HG02938 (cell line): ENCODE results near the gene ALX4.

Source experiments
- ATAC-seq: cut with Tn5 transposase; IDR thresholded peaks from one replicate; pipeline ENCODE4 v1.9.1; 2021; ENCODE audit warnings: mild to moderate bottlenecking, moderate library complexity; ENCODE audit not compliant: unreplicated experiment

ALX4 gene

DNA sequence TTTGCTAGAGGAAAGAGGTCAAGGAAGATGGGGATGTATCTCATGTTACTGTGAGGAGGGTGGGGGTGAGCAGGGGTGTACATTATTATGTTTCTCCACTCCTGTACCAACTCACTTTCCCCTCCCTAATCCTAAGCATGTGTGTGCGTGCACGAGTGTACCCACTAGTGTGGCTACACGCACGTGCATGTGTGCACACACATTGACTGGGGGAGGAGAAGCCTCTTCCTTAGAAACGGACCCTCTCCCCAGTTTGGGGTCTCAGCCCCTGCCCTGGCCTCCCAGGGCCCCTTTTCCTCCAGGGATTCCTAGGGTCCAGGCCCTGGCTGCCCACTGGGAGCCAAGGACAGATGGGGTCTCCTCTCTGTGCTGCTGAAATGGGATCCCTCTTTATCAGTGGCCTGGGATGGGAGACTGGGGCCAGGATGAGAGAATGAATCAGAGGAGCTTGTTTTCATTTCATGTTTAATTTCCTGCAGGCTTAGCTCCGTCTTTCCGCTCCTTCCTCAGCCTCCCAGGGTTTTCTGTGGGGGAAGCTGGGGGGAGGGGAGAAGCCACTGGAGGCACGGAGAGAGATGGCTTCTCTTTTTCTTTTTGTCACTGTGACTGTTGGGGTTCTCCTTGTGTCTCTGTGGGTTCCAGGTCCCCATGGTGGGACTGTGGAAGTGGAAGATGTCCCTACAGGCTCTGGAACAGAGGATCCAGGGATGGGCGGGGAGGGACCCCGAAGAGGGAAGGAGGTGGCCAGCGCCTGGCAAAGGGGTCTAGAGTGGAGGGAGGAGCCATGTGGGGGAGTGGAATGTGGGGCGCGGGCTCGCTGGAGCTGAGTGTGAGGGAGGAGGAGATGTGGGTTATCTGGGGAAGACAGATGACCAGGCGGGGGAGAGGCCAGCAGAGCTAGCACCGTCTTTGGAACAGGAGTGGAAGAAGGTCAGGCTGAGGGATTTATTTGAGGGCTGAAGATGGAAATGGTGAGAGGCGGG, 40.3 kb downstream of the ALX4 start:
- ATAC-seq, result no peak

DNA sequence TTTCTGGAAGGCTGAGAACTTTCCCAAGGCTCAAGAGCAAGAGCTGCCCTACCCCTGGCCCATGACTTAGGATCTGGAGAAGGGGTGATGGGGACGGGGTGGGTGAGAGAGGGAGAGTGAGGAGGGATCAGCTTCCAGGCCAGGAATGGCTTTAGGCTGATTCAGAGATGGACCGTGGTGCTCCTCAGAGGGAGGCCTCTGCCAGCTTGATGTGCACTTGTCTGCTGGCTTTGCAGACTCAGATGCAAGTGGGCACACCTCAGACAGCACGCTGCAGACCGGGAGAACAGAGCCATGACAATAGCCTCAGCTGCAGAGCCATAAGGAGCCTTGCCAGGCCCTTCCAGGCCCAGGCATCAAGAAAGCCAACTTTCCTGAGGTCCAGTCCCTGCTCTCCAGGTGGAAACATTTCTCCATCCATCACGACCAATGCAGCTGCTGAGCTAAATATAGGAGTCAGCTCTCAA, 41.3 kb downstream of the ALX4 start:
- no peak for ATAC-seq

DNA sequence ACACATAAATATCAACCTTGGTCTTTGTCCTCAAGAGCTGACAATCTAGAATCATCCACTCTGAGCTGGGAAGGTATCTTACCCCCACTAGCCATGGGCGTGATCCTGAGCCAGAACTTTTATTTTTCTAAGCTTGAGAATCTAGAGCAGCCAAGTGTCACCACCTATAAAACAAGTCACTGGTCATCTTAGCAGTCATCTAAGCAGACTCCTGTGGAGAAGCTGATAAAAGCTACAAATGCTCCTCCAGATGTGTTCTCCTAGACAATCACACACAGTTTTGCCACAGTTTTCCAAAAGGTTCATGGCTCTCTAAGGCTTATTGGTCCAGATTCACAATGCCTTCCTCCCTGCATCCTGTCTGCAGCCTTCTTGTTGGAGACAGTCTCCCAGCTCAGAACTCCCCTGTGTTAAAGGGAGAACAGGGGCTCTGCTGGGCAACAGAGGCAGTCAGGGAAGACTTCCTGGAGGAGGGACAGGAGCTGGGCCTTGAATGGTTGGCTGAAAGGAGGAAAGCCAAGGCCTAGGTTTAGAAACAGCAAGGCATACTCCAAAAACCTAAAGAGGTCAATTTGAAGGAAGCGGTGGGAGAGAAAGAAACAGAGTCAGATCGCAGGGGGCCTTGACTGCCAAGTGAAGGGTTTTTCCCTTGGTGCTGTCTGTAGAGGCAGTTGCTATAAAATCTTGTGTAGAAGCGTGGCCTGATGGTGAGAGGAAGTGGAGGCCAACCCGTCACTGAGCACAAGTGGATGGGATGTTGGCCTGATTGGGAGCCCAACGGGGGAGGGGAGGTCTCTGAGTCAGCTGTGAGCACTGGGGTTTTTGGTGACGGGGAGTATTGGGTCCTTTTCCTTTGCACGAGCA, 42.0 kb downstream of the ALX4 start:
- no peak for ATAC-seq

DNA sequence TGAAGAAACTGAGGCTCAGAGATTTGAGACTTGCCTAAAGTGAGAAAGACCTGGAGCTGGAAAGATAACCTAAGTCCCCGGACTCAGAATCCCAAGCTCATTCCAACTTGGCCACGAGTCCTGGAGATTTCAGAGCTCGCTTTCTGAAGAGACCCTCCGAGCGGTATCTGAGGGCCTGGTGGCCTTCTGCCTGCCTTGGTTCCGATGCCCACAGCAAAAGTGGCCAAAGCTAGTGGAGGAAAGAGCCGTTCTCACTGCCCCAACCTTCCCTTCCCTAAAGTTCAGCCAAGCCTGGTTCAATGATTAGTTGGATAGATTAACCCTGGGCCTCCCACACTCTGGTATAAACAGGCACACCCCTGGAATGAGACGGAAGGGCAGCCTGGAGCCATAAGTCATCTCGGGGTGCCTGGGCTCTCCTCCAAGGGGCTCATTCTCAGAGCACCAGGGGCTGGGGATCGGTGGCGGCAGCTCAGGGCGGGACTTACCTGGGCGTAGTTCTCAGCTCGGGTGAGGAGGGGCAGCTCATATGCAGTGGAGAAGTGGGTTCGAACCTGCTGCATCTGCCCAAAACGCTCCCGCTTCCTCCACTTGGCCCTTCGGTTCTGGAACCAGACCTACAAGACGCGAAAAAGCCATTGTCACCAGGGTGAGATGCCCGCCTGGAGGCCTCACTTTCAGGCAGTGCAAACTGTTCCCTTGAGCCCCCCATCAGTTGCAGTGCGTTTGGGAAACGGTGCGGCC, 42.8 kb downstream of the ALX4 start:
- no peak for ATAC-seq

DNA sequence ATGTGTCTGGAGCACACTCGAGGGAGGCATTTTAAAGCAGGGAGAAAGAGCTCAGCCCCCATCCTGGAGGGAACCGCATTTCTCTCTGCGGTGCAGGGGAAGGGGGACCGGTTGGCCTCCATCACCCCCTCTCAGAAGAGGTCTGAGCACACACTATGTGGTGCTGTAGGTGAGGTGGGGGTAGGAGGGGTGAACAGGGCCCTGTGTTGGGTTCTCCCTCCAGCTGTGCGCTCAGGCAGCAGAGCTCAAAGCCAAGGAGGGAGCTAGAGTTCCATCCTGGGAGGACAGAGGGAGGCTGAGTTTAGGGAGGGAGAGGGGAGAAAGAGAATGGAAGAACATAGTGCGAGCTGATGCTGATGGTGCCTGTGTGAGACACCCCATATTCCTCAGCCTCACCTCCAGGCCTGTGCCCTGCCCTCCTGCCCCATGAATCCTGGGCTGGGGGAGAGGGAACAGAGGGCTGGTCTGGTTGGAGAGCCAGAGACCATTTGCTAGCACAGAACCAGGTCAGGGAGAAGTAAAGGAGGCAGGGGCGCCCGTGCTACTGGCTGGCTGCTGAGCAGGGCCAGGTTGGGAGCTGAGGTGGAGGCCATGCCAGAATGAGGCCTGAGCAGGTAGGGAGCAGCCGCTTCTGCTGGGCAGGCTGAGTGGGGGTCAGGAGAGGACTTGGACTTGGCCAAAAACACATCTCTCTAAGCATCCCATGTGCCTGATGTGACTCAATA, 43.7 kb downstream of the ALX4 start:
- ATAC-seq, result no peak

DNA sequence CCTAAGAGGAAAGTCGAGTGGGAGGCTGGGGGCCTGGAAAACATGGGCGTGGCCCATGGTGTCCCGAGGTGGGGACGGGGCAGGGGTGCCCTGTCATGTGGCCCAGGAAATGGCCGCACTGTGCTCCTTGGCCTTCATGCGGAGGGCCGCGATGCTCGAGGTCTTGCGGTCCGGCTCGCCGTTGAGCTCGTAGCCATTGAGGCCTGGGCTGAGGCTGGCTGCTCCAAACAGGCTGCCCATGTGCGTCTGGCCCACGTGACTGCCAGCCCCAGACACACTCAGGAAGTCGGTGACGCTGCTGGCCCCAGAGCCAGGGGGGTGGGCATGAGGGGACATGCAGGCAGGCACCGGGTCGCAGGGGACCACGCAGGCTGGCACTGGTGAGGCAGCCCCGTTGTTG, 45.2 kb downstream of the ALX4 start:
- ATAC-seq, result no peak

DNA sequence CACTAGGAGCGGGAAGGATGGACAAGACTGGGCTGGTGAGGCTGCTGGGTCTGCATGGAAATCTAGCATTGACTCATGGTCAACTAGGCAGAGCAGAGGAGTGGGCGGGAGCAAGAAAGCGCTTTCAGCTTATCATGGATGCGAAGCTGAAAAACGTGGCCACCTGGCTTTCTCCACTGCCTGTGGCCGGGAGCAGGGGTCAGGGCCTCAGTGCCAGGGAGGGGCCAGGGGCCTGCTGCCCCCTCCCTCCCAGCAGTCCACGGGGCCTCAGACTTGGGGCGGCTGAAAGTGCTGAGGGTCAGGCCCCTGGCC, 45.5 kb downstream of the ALX4 start:
- no peak for ATAC-seq

DNA sequence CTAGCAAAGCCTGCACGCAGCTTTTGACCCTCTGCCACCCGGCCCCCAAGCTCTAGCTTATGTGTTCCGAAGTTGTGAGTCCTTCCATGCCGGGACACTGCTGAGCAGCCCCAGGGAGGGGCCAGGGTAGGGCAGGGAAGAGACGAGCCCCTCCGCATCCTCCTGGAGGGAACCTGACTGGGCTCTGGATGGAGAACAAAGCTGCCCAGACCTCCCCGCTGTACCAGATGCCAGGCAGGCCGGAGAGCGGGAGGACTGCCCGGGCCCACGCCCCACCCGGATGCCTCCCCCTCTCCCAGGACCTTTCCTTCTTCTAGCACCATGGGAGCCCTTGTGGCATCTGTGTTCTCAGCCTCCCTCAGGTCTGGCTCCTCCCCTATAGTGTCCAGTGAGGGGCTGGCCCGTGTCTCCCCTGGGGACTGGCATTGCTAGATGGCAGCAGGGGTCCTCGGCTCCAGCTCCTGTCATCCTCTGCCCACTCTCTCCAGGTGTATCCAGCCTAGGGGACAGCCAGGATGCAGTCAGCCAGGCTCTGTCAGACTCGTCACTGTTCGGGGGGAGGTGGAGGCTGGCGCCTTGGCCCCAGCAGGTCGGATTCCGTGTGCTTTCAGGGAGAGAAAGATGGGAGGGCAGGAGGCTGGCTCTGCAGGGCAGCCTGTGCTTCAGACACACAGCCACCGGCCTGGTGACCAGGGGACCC, 46.1 kb downstream of the ALX4 start:
- ATAC-seq, result no peak

DNA sequence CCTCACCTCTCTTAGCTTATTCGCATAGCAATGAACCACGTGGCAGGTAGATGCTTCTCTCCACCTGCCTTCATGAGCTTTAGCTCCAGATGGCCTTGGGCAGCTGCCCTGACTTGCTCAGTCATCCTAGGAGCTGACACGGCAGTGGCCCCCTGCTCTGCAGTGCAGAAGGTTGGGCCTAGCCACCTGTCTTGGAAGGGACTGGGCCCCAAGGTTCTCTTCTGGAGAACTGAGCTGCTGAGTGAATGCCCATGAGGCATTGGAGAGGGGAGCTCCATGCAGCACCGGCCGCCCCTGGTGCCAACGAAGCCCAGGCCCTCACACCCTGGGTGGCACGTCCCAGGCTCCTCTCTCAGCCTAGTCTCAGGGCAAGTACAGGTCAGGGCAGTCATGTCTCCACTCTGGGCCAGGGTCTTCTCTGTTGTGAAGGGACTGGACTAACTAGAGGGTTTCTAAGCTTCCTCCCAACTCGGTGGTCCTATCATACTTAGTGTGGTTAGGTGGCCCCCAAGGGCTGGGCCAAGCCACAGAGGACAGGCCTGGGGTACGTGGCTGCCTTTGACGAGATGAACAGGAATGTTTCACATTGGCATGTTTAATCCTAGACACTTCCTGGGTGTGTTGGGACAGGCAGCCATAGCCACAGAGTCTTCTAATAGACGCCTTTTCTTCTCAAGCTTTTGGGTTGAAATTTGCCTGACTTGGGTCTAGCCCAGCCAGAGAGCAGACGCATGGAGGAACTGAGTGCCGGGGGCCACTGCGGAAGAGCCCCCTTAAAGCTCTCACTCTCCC, 47.9 kb downstream of the ALX4 start:
- no peak for ATAC-seq

DNA sequence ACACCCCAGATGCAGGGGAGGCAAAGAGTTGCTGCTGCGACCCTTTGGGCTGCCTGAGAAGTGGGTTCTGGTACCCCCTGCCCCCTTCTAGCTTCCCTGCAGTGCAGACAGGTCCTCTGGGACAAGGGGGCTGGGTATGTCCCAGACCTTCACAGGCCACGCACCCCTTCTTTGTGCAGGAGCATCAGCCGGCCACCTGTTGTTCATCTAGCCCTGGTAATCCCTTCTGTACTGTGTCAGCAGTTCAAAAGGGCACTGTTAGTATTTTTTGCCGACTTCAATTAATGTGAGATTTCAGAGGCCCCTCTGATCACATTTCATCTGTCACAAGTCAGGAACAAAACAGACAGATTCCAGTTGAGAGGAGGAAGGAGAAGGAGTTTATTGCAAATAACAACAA, 49.9 kb downstream of the ALX4 start:
- ATAC-seq, result no peak

DNA sequence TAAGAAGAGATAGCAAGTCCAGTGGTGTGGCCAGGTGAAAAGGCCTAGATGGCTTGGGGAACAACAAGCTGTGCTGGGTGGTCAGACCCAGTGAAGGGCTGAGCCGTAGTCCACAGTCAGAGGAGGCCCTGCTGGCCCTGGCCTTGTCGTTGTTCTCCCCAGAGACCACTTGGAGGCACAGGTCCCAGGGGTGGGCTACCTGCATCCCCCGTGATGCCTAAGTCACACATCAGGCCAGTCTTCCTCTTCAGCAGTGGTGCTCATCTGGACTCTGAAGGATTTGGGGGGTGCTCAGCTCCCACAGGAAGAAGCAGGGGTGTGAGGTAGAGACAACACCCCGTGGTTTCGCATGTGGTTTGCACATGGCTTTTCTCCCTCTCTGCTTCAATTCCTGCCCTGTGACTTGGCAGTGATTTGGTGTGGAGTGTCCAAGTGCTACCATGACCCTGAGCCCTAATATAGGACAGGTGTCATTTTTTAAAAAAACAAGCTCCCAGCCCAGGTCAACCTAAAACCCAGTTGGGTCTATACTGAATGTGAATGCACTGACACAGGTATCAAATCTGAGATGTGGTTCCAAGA, 51.0 kb downstream of the ALX4 start:
- ATAC-seq, result no peak

DNA sequence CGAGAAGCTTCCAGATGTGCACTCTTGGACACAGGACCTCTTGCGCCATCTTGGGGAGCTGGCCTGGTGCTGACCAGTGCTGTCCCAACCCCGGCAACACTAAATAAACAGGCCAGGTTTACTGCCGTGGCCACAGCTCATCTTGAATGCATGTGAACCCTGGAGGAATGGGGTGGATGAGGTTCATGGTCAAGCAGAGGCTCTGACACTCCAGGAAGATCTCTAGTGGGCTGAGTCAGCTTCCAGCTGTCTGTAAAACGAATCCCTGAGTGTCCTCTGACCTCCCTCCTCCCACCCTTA, 51.8 kb downstream of the ALX4 start:
- ATAC-seq, result no peak

DNA sequence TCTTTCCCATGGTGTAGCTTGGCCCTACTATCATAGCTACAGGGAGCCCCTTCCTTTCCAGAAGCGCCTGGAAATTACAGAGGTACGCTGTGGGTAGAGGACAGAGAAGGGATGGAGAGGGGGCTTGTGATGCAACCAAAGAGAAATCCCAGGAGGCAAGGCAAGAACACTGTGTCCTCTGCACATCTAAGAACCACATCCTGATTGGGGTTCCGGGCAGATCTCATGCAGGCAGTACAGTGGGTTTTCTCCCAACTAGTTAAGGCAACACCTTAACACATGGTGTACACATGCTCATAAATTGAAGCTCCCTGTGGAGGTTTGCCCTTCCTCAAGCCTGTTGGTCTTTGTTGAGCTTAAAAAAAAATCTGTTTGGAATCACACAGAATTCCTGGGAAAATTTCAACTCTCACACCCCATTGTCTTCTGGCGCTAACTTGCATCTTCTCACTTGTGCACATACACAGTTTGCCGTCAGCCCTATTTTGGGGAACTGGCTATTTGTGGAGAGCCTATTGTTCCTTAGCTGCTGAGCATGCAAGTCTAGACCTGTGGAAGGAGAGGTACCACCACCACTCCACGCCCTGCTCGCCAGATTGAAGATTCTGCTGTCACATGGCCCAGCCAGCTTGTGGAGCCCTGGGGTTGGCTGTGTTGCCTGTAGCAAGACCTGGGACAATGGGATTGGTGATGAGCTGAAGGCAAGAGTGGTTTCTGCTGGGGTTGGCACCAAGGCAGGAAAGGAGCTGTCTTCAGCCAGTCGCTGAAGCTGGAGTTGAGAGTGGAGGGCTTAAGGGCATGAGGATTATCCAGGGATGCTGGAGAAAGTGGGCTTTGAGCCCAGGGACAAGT, 52.4 kb downstream of the ALX4 start:
- ATAC-seq, result no peak

DNA sequence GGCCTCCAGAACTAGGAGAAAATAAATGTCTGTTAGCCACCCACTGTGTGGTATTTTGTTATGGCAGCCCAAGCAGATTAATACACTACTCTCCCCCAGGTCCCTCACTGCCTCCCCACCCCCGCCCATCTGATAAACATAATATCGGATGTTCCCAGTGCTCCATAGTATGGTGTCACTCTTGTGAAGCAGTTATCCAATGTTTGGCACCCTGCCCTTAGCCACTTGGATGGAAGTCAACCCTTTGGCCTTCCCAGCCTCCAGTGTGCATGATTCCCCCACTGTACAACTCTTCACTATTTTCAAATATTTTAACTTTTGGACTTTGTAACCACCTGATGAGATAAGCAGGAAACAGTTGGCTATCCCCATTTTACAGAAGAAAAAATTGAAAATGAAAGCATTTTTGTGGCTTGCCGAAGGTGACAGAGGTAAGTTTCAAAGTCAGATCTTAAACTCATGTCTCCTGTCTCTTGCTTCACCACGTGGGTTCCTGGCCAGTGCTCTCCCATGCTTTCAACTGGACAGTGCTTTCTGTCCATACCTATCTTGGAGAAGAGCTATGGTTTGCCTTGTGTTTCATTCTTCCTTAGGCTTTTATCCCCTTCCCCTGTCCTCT, 53.2 kb downstream of the ALX4 start:
- no peak for ATAC-seq

DNA sequence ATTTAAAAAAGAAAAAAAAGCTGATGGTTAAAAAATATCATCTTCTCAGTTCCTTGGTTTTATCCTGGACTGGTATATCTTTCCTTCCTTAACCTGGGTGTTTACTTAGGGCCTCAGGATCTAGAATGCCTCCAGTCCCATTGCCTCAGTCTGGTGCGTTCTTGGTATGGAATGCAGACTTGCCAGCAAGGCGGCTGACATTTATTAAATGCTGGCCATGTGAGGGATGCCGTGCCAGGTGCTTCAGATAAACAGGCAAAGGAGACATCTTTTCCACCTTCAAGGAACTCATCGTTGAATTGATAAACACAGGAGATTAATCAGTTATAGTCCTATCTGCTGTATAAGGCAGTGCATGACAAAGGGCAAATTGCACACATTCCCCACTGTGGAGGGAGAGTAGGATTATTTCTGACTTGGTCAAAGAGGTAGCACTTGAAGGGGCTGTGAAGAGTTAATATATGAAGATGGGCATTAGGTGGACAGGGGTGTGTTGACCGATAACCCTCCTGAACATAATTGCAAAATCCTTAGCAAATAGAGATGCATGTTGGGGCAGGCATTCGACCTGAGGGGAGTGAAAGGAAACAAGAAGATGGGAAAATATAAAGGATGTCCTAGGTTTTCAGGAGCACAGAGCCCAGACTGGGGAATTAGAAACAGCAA, 54.4 kb downstream of the ALX4 start:
- no peak for ATAC-seq

DNA sequence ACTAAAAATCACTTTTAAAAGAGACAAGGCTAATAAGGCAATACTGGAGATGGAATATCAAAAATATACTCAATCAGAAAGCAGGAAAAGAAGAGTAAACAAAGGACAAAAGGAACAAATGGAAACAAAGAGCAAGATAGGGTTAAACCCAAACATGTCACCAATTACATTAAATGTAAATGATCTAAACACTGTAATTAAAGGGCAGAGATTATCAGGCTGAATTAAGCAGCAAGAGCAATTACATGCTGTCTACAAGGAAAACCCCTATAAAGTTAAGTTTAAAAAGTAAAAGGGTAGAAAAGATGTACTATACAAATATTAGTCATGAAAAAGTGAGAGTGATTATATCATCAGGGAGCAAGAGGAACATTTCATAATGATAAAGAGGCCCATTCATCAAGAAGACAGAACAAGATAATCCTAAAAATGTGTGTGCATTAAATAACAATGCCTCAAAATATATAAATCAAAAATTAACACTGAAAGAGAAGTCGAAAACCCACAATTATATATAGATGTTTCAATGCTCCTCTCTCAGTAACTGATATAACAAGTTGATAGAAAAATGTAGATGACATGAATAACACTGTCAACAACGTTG, 56.8 kb downstream of the ALX4 start:
- ATAC-seq, result no peak

DNA sequence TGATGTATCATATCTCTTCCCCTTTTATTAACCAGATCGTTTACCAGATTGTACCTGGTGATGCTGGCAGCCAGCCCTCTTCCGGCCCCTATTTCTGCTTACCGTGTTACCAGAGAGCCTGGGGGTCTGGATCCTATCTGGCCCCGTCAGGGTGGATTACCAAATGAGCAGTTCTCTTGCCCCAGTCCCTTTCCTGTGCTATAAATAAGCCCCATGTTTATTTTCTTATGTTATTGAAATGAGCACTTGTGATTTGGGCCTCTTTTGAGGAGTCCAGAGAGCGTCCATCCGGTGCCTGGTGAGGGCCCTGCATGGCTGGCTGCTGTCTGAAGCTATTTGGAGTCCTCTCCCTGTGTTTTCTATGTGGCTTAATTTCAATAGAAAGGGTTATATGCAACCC, 59.5 kb downstream of the ALX4 start:
- ATAC-seq, result no peak
